HG03378 (cell line): Measurements from ENCODE around the gene H3-3A.
A peak's percentile ranks its signal among the peaks of the same experiment; 100 is the strongest.

ENCODE experiments used
- ATAC-seq: cut with Tn5 transposase; IDR thresholded peaks from one replicate; pipeline ENCODE4 v1.9.1; 2021; ENCODE audit warnings: mild to moderate bottlenecking, moderate library complexity; ENCODE audit not compliant: unreplicated experiment

Gene H3-3A

GRCh38 chr1:226062558-226063223 lies at the start of gene H3-3A:
Gene H3-3A, plus strand, starts transcription at chr1:226062716. Its CDS starts 1,636 bp downstream, at chr1:226064352.
- ATAC-seq = peak; percentile 52

GRCh38 chr1:226017070-226017469 lies 45.4 kb upstream of the H3-3A start:
- ATAC-seq = no peak

GRCh38 chr1:226019572-226019971 lies 42.9 kb upstream of the H3-3A start:
- no peak for ATAC-seq

- no peak for ATAC-seq
These were observed 41.1 kb upstream of the H3-3A start for GRCh38 chr1:226021401-226021800.

- ATAC-seq = no peak
These were observed 40.7 kb upstream of the H3-3A start for GRCh38 chr1:226021801-226022200.

- ATAC-seq = no peak
These were observed 38.8 kb upstream of the H3-3A start for GRCh38 chr1:226023735-226024134.

- no peak for ATAC-seq
These were observed 35.7 kb upstream of the H3-3A start for GRCh38 chr1:226026833-226027232.

- no peak for ATAC-seq
These were observed 34.8 kb upstream of the H3-3A start for GRCh38 chr1:226027538-226028217.

GRCh38 chr1:226029093-226029496 lies 33.4 kb upstream of the H3-3A start:
- peak; percentile 83 for ATAC-seq

GRCh38 chr1:226029568-226030225 lies 32.8 kb upstream of the H3-3A start:
- ATAC-seq = no peak

- ATAC-seq = no peak
These were observed 28.9 kb upstream of the H3-3A start for GRCh38 chr1:226033582-226033981.

- no peak for ATAC-seq
These were observed 28.5 kb upstream of the H3-3A start for GRCh38 chr1:226033991-226034390.

GRCh38 chr1:226034482-226034881 lies 28.0 kb upstream of the H3-3A start:
- no peak for ATAC-seq

- ATAC-seq = no peak
These were observed 26.6 kb upstream of the H3-3A start for GRCh38 chr1:226035915-226036314.

GRCh38 chr1:226038661-226039060 lies 23.9 kb upstream of the H3-3A start:
- ATAC-seq = no peak

- no peak for ATAC-seq
These were observed 21.1 kb upstream of the H3-3A start for GRCh38 chr1:226041419-226041818.

GRCh38 chr1:226044514-226045101 lies 17.9 kb upstream of the H3-3A start:
- ATAC-seq = no peak

- no peak for ATAC-seq
These were observed 16.3 kb upstream of the H3-3A start for GRCh38 chr1:226046240-226046639.

- no peak for ATAC-seq
These were observed 15.0 kb upstream of the H3-3A start for GRCh38 chr1:226047495-226047894.

GRCh38 chr1:226048886-226049285 lies 13.6 kb upstream of the H3-3A start:
- ATAC-seq = no peak

GRCh38 chr1:226050133-226050532 lies 12.4 kb upstream of the H3-3A start:
- ATAC-seq = no peak

- no peak for ATAC-seq
These were observed 11.2 kb upstream of the H3-3A start for GRCh38 chr1:226051365-226051764.
